NCI-H226 (cell line): Measurements from ENCODE around the gene INTS13.
"Not testable (repeated sequence)": the region's sequence is repeated elsewhere in the genome, so short reads cannot be mapped to it uniquely, and the experiment has no call there.

ENCODE experiments used
- DNase-seq: peaks from one replicate; pipeline ENCODE4 v3.0.0-alpha.2; 2015

The INTS13 gene, protein sequence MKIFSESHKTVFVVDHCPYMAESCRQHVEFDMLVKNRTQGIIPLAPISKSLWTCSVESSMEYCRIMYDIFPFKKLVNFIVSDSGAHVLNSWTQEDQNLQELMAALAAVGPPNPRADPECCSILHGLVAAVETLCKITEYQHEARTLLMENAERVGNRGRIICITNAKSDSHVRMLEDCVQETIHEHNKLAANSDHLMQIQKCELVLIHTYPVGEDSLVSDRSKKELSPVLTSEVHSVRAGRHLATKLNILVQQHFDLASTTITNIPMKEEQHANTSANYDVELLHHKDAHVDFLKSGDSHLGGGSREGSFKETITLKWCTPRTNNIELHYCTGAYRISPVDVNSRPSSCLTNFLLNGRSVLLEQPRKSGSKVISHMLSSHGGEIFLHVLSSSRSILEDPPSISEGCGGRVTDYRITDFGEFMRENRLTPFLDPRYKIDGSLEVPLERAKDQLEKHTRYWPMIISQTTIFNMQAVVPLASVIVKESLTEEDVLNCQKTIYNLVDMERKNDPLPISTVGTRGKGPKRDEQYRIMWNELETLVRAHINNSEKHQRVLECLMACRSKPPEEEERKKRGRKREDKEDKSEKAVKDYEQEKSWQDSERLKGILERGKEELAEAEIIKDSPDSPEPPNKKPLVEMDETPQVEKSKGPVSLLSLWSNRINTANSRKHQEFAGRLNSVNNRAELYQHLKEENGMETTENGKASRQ

DNA sequence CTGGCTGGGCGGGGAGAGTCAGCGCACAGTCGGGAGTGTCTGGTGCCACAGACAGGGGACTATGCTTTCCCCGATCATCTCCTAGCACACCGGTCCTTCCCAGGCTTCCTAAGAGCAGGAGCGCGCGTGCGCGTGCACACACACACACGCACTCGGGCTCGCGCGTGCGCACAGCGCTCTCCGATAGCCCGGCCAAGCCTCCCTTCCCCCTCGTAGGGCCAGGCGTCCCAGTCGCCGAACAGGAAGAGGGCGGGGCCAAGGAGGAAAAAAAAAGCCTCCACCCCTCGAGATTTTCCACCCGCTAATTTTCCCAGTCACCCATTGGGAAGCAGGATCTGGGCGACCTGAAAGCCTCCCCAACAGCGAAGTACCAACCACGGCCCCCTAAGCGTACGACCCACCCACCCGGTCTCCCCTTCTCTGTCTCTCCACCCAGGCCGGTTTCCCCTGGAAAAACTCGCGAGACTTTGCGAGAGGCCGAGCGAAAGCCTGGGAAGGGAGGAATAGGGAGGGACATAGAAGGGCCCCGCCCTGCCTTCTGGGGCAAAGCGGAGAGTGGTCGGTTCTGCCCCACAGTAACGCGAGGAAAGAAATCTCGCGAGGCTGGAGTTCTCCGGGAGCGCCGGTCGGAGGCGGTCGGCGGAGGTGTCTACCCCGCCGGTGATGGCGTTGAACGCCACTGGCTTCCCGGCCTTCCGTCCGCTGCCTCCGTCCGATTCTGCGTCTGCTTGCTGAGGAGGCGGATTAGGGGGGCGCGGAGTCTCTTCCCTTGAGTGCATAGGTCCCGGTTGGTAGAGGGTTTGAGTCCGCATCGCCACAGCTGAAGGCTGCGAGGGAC lies at the start of gene INTS13, which contains the start of gene FGFR1OP2:
Gene INTS13 (minus strand): TSS at position 119 of the 838 bp plus-strand sequence. CDS start 1,178 bp downstream, outside the sequence.
Gene FGFR1OP2 (plus strand): TSS at position 608 of the 838 bp plus-strand sequence. CDS start 15,689 bp downstream, outside the sequence.
- peak; percentile 97 for DNase-seq

DNA sequence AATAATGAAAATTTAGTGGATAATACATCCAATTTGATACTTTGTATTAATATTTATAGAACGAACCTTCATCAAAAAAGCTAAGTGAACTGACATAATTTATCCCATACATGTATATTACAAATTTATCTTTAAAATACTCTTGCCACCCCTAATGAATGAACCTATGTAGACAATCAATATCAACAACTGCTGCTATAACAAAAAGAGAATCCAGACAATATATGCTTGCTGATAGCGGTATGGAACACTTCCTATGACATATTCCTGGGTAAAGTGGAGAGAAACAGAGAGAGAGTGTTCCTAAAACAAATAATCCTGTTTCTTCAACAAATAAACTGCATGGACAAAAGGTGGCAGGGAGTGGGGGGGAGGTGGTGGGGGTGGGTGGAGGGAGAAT lies 45.1 kb upstream of the INTS13 start:
- DNase-seq = no peak

DNA sequence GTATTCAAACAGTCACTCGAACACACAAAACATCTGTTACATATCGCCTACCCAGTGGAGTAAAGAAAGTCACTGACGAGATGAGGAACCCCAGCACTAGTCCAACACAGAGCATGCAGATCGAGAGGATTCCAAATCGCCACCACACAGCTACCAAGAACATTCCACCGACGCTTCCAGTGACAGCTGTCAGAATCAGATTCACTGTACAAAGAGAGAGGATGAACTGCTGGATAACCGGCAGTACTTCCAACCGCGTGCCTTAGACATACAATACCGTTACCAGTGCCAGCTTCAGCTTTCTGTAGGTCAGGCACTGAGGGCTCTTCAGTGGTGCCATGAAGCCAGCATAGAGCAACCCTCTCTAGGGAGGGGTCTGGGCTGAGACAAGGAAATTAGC lies 42.0 kb upstream of the INTS13 start:
- DNase-seq = no peak

DNA sequence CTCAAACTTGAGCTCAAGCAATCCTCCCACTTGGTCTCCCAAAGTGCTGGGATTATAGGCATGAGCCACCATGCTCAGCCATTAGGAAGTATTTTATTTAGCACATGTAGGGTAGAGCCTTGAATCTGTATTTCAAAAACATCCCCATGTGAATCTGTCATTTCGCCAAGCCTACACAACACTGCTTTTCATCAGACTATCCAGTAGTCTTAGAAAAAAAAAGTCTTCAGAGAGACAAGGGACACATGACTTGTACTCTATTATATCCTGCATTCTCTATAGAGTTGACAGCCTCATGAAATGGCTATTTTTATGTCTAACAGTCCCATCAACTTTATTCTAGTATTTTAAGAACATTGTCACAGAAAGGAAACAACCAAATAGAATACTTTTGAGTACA lies 41.0 kb upstream of the INTS13 start:
- no peak for DNase-seq

DNA sequence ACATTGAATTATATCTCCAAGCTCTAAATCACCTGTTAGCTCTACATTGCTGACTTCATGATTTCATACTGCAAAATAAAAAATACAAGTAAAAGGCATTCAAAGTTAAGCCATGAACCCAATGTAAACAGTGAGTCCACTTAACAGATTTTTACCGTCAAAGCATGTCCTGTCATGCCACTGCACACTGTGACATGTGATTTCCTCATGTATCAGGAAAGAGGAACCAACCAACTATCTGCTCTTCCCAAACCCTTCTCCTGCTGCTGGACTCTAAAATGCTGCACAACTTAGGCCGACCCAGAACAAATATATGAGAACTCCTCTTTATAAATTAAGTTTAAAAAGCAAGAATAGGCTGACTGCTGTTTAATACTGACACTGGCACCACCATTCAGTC lies 38.9 kb upstream of the INTS13 start:
- DNase-seq = no peak

DNA sequence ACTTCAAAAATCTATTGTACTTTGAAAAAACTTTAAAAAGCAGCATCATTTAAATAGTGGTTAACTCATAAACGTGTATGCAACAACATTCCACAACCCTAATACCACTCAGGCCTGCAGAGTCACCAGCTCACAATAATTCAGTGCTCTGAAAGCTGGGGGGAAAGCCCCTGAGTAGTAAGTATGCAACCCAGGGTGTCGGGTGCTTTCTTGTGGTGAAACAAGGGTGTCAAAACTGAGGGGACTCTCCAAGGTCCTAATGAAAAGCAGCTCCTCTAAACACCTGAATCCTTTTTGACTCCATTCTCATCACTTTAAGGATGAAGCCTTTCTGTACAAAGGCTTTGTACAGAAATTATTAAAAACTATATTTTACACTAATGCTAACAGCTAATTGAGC lies 34.2 kb upstream of the INTS13 start:
- no peak for DNase-seq

DNA sequence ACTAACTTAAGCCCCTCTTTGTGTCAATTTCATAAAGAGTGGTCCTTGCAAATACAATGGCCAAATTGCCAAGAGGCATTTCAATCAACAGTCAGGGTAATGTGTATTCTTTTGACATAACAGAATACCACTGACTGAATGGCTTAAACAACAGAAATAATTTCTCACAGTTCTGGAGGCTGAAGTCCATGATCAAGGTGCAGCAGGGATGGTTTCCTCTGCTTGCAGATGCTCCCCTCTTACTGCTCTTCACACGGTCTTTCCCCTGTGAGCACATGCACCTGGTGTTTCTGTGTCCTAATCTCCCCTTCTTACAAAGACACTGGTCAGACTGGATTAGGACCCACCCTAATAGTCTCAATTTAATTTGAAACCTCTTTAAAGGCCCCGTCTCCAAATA lies 32.4 kb upstream of the INTS13 start:
- no peak for DNase-seq

DNA sequence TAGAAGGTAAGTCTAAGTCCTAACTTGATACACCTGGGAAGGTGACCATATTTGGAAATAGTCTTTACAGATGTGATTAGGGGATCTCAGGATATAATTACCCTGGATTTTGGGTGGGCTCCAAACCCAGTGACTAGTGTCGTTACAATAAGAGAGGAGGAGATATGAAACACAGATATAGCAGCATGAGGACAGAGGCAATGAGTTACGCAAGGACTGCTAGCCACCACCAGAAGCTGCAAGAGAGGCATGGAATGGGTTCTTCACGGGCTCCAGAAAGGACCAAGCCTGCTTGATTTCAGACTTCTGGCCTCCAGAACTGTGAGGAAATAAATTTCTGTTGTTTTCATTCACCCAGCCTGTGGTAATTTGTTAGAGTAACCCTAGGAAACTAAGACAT lies 29.1 kb upstream of the INTS13 start:
- no peak for DNase-seq

DNA sequence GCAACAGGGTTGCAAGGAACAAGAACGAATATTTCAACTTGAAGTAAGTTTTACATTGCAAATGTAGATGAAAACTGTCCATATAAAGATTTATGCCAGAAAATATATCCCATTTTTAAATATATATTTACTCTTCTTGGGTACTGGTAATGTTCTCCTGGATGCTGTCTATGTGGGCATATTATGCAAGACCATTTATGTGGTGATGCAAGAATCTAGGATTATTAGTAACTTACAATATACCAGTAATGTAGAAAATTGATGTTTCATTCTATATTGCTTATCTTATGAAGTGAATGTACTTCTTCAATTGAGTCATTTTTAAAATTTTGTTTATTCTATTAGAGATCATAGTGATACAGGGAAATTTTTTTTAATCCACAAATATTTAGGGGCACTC lies 25.6 kb upstream of the INTS13 start:
- DNase-seq = no peak

DNA sequence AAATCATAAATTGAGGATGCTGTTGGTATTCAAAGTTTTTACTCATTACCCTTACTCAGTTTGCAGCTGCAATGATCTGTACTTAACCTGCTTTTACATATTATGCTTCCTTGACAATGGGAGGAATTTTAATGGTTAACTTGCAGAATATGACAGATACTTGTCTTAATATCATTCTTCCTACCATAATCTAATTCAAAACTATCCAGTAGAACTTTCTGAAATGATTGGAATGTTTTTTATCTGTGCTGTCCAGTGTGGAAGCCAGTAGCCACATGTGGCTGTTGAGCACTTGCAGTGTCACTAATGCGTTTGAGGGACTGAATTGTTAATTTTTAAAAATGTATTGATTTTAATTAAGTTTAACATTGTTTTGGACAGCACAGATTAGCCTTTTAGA lies 24.0 kb upstream of the INTS13 start:
- no peak for DNase-seq

DNA sequence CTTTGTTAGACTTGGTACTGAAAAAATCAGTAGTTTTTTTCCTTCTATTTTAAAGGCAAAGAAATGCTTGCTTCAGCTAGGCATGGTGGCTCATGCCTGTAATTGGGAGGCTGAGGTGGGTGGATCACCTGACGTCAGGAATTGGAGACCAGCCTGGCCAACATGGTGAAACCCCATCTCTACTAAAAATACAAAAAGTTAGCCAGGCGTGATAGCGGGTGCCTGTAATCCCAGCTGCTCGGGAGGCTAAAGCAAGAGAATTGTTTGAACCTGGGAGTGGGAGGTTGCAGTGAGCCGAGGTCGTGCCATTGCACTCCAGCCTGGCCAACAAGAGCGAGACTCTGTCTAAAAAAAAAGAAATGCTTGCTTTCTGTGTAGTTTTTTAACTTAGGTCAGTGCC lies 23.6 kb upstream of the INTS13 start:
- DNase-seq = not testable (repeated sequence)

DNA sequence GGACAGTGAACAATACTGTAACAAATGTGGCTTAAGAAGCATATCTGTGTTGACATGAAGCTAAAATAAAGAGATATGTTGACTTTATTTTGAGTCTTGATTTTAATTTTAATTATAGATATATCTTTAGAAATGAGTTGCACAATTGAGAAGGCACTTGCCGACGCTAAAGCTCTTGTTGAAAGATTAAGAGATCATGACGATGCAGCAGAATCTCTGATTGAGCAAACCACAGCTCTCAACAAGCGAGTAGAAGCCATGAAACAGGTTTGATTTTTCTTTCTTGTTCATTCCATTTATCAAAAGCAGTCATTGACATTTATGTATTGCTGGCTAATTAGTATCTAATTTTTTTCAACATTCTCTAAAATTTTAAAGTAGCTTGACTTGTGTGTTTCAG lies 16.2 kb upstream of the INTS13 start:
- DNase-seq = no peak

DNA sequence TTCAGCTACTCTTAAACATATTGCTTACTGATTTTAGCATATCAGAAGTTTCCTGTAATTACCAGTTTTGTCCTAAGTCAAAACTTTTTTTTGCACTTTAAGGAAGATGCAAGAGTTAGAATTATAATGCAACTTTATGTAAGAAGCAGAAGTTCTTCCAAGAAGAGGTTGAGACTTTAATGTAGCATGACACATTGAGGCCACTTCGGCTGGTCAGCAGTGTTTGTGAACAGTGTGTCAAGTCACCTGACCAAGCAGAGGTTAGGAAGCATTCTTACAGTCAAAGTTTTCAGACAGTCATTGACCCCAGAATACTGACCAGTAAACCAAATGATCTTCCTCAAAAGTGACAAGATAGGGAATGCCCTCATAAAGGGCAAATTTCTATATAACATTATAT lies 15.7 kb upstream of the INTS13 start:
- no peak for DNase-seq

DNA sequence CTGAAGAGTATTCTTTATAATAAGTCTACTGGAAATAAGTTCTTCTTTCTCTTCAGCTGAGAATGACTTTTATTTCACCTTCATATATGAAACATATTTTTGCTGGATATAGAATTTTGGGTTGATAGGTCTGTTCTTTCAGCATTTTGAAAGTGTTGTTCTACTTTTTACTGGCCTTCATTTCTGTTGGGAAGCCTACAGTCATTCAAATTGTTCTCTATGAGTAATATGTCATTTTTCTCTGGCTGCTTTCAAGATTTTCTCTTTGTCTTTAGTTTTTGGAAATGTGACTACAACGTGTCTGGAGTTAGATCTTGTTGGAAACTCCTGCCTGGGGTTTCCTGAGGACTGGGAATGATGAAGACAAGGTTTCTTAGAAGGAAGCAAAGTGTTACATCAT lies 10.5 kb upstream of the INTS13 start:
- no peak for DNase-seq

DNA sequence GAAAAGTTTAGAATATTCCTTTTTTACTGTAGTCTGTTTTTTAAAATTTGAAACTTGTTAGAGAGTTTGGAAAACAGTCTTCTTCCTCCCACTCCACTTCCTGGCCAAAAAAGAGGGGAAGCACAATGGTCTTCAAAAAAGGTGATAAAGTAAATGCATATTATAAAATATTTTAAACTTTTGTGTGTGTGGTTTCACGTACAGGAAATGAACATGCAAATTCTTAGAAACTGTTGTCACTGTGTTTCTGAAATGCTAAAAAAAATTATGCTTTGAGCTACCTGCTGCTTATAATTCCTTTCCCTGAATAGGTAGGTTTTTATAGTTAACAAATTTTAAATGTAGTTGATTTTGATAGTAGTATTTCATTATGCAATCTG lies 3.4 kb upstream of the INTS13 start:
- peak; percentile 20 for DNase-seq

DNA sequence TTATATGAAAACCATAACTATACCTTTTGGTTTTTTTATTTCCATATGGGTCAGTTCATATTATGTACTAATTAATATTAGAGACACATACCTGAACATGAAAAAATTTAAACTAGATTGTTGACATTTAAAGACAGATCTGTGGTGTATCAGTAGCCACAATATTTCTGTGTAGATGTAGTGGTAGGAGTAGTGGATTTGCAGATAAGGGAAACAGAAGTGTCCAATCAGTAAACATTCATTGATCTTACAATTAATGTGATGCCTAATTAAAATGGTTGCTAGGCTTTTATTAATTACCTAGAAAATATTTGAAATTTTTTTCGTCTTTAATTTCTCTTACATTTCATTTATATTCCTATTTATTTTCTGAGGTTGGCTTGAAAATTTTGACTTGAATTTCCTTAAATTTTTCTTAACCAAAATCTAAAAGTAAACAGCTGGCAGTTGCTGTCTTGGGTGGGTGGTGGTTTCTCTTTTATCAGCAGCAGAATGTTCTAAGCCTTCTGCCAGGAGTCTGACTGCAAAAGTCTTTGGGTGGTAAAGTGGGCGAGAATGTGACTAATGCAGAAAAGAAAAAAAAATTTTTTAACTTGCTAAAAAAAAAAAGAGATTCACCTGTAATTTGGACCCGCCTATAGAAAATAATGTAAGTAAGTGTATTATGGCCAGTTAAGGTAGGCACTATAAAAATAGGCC lies 2.9 kb upstream of the INTS13 start:
- DNase-seq = peak; percentile 39

DNA sequence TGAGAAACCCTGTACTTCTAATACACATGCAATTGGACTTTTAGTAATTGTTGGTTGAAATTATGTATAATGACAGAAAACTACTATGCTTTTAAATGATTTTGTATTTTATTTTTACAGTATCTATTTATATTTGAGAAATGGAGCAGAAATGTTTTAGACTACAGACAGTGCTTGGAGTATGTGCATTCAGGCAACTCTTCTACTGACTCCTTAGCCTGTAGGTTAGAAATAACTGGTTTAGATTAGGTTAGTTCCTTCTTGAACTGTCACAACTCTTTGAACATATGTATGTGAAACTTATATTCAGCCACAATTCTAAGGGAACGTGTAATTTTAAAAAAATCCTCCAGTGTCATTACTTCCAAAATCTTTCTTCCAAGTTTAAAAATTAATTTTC lies 2.2 kb upstream of the INTS13 start:
- no peak for DNase-seq

DNA sequence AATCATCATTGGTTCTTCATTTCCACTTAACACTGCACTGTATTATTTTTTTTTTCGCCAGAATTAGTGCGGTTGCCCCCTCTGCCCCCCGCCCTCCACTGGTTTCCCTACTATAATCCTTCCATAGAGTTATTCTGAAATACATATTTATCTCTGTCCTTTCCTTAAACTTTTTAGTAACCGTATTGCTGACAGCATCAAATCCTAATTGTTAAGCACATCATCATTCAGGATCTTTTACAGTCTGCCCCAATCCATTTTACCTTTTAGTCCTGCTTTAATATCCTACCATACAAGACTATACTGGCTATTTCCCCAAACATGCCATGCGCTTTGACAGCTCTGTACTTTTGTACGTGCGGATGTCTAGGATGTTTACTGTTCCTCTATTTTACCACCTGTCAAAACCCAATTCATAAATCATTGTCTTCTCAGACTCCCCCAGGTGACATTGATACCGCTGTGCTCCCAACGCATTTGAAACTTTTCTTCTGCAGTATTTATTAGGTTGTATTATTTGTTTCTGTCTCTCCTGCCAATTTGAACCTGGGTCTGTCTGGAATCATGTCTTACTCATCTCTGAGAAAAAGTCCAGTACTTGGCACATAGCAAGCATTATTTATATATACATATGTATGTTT lies 1.5 kb upstream of the INTS13 start:
- no peak for DNase-seq

DNA sequence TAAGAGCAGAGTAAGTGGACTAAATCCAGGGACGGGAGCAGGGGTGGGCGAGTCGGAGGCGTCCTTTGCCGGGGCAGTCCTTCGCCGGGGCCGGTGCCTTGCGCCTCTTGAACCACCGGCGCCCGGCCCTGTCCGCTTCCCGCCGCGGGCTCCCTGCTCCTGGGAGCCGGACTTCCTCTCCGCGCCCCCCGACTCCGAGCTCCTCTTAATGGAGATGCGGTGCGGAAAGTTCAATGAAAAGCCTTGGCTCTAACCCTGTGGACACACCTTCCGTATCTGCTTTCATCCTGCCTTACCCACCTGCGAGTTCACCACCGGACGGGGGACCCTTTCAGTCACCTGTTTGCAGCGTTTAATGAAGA lies 901 bp upstream of the INTS13 start:
- DNase-seq = no peak

DNA sequence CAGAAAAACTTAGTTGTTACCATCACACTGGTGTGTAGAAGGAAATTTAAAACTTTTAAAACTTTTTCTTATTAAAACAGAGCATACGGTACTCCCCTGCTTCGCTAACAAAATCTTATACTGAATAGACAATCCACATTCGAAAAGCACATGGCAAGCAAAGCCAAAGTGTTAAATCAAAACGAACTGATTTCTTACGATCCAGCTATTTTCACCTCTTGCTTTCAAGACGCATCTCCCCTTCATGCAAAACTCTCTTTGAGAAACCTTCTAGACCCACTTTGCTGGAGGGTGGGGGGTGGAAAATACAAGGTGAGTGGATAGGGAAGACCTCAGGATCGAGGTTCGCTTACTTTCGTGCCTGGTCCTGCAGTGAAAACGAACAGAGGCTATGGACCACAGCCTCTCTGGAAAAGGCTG lies 328 bp downstream of the INTS13 start:
- peak; percentile 8 for DNase-seq

DNA sequence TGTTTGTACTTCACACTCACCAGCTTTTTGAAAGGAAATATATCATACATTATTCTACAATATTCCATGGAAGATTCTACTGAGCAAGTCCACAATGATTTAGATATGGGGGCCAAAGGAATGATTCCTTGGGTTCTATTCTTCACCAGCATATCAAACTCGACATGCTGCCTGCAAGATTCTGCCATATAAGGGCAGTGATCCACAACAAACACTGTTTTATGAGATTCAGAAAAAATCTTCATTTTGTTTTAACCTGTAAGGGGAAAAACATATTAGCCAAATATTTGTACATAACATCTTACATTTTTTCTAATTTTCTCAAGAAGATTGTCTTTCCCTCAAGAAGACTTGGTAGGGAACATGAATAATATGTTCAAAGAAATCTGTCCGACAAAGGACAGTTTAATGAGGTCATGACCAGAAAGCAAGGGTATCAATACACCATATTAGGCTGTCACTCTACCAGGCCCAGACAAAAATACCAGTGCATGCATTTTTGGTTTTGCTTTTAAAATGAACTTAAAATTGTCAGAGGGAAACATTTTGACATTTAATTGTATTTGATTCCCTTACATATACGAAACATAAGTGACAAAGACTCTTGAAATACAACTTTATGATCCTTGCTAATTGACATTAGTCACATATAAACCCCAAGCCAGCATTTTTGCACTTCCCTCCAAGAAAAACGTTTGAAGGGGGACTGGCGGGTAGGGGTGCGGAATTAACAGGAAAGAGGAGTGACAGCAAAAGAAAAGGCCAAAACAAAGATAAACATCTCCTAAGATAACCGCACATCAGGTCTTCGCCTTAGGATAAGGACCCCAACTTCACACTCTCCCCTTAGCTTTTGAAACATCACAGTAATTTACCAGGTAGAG lies 980 bp downstream of the INTS13 start:
- no peak for DNase-seq
